ENCODE data around the gene ZNF592.
"Not testable (repeated sequence)": the region's sequence is repeated elsewhere in the genome, so short reads cannot be mapped to it uniquely, and the experiment has no call there.

The ZNF592 gene

DNA sequence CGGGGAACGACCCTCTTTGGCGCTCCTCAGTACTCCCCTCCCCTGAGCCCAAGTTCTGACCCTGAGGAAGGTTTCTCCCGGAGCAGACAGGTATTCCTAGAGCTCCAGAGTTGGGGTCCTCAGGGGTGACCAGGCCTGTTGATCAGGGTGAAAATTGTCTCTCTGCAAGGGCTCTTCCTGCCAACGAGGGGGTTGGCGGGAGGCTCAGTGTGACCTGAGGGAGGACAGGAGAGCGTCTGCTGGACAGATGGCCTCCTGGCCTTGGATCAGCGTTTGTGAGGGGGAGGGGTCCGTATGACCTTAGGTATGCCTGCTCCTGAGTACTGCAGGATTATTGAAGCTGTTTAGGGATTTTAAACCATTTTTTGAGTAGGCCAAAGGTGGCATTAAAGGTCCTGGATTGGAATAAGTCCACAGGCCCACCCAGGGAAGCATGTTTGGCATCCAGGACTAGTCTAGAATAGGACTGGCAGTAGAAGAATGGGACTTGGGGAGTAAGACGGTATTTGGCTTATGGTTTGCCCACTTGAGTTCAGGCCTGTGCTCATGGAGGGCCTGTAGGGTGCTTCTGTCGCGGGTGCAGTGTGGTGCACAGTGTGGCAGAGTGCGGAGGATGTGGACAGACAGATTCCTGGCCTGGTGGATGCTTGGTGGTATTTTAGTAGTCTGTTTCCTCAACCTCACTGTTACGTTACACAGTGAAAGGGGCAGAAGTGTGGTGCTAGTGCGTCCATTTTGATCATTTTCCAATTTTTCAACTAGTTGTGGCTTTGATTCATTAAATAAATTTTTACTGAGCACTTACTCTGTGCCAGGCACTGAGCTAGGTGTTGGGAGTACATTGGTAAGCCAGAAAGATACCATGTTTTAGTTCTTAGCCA, 959 bp downstream of the ZNF592 start:
- DNase-seq = peak; percentile 44

DNA sequence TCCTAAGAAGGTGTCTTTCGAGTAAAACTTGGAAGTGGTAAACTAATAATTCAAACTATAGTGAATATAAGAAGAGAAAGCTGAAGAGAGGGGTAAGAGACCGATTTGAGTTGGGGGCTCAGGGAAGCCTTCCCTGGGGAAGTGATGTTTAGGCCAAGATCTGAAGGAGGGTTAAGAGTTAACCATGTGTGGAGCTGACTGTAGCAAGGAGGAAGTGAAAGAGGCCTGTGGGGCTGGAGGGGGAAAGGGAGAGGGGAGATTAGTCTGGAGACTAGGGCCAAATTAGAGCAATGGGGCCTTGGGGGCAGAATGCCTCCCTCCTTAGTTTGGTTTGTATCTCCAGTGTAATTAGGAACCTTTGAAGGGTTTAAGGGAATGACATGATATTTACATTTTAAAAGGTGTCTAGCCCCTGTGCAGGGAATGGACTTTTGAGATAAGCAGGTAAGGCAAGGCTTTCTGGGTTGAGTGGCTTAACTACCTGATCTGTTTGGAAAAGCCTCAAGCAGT, 2.2 kb downstream of the ZNF592 start:
- no peak for DNase-seq

DNA sequence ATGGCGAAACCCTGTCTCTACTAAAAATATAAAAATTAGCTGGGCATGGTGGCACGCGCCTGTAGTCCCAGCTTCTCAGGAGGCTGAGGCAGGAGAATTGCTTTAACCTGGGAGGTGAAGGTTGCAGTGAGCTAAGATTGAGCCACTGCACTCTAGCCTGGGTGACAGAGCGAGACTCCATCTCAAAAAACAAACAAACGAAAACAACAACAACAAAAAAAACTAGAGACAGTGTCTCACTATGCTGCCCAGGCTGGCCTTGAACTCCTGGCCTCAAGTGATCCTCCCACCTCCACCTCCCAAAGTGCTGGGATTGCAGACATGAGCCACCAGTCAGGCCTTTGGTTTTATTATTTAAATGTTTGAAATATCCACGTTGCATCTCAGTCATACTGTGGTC, 3.3 kb downstream of the ZNF592 start:
- DNase-seq = not testable (repeated sequence)

DNA sequence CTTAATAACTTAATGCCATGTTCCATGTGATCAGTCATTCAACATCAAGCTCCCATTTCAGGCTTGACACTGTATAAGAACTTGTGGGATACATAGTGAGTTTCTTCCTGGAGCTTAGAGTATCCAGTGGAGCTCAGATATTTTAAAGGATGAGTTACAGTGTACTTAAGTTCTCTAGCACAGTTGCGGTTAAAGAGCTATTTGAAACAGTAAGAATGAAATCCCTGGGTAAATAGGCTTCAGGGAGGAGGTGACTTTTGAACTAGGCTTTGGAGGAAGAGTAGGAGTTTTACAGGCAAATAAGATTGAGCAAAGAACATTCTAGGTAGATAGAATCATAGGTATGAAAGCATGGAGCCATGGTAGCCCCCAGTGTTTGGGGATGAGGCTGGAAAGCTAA, 3.8 kb downstream of the ZNF592 start:
- no peak for DNase-seq

DNA sequence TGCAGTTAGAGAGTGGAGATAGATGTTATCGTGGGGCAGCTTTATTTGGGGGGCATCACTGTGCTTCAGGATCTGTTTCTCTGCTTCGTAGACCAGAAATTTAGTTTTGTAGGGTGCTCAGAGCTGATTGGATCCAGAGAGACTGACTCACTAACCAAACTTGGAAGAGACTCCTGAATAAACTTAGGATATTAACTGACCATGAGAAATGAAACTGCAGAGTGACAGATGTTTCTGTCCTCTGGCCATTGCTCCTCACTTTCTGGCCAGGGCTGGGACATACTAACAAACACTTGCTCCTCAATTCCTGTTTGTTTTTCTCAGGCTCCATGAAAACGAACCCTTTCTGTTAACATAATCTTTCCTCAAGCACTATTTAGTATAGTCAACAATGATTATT, 4.3 kb downstream of the ZNF592 start:
- no peak for DNase-seq

DNA sequence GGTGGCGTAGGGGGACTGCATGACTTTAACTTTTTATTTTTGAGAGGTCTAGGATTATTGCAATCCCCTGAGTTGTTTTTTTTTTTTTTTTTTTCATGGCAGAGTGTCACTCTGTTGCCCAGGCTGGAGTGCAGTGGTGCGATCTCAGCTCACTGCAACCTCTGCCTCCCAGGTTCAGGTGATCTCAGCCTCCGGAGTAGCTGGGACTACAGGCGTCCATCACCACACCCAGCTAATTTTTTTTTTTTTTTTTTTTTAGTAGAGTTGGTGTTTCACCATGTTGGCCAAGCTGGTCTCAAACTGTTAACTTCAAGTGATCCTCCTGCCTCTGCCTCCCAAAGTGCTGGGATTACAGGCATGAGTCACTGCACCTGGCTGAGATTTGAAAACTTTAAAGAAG, 6.5 kb downstream of the ZNF592 start:
- DNase-seq = not testable (repeated sequence)

GRCh38 chr15:84755736-84756527, 7.5 kb downstream of the ZNF592 start:
- DNase-seq = no peak

DNA sequence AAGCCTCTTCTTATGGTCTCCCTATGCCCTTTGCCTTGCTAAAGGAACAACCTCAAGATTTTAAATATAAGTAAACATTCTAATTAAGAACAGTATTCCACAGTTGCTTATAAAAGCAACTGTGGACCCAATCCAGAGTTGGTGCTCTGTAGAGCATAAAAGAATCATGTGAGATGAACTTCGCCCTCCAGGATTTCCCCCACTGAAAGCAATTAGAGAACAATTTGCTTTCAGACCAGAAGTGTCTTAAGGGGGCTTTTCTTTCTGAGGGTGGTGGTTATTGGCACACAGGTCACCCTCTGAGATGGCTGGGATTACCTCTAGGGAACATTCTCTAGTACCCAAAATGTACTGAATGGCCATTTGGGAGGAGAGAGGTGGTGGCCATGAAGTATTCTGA, 10.6 kb downstream of the ZNF592 start:
- no peak for DNase-seq

GRCh38 chr15:84760219-84760618, 11.8 kb downstream of the ZNF592 start:
- no peak for DNase-seq

DNA sequence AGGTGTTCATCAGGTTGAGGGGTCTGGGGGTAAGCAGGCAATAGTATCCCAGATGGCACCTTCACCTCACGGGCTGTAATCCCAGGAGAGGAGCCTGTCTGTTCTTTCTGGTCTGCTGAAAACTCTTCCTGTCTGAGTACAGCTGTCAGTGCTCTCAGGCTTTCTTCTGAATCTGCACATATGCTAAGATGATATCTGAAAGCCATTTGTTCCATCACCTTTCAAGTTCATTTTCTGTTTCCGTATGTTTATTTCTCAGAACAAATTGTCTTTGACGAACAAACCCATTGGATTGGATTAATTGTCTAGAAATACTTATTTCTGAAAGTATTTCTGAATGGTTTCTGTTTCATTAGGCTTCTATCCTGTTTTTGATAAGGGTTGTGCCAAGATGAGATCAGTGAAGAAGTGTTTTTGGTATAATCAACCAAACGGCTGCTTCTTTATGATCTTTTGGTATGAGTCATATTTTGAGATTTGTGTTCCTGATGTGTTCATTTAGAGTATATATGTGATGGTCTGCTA, 13.3 kb downstream of the ZNF592 start:
- DNase-seq = no peak

- DNase-seq = no peak
Observed at GRCh38 chr15:84762840-84763572, 14.6 kb downstream of the ZNF592 start.

DNA sequence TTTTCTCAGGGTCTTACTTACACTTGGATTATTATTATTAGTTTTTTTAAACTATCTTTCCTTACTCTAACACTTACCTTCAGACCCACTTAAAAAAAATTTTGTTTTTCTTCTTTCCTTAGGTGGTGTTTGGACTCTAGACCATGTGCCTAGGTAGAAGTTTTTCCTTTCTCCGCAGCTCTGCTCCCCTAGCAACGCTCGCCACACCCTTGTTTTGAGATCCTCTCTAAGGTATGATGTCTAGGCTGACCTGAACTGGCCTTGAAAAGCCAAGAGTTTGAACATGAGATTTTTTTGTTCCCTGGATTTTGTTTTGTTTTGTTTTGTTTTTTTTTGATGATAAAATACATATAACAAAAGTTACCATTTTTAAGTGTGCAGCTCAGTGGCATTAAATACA, 16.2 kb downstream of the ZNF592 start:
- DNase-seq = no peak

DNA sequence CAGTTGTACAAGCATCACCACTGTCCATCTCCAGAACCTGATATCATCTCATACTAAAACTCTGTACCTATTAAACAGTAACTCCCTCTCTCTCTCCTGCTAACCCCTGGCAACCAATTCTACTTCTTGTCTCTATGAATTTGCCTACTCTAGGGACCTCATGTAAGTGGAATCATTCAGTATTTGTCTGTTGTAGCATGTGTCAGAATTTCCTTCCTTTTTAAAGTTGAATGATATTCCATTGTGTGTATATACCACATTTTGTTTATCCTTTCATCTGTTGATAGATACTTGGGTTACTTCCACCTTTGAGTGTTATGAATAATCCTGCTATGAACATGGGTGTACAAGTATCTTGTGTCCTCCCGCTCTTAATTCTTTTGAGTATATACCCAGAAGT, 16.6 kb downstream of the ZNF592 start:
- no peak for DNase-seq

GRCh38 chr15:84765675-84766074, 17.3 kb downstream of the ZNF592 start:
- DNase-seq = no peak

GRCh38 chr15:84766461-84767035, 18.2 kb downstream of the ZNF592 start:
- DNase-seq = no peak

GRCh38 chr15:84772031-84772430, 23.6 kb downstream of the ZNF592 start:
- DNase-seq = no peak

DNA sequence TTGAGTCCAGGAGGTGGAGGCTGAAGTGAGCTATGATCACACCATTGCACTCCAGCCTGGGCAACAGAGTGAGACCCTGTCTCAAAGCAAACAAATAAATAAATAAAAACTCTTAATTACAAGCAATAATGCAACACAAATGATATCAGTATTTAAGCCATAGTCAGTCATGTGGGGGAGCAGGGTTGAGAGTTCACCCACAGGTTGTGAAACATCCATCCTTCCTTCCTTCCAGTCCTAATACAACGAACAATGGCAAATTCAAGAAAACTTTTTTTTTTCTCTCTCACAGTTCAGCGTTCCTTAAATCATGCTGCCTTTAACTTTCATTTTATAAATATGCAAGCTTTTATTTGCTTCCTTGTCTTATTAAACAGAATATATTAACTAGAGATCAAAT, 24.1 kb downstream of the ZNF592 start:
- no peak for DNase-seq

DNA sequence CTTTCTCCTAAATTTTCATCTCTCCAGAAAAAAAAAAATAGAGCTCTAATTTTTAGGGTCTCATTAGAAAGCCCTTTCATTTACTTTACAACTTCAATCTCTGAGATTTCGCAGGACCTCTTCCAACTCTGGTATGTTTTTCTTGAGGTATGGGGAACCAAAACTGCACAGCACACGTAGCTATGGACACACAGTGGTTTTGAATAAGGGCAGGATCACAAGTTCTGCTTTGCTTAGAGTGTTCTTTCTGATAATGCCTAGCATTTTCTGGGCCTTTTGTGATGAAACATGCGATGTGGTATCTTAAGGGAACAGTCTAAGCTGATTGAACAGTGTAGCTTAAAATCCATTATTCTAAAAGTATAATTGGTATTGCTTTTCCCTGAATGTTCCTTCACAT, 25.3 kb downstream of the ZNF592 start:
- DNase-seq = no peak

- no peak for DNase-seq
Observed at GRCh38 chr15:84775867-84776449, 27.6 kb downstream of the ZNF592 start.

DNA sequence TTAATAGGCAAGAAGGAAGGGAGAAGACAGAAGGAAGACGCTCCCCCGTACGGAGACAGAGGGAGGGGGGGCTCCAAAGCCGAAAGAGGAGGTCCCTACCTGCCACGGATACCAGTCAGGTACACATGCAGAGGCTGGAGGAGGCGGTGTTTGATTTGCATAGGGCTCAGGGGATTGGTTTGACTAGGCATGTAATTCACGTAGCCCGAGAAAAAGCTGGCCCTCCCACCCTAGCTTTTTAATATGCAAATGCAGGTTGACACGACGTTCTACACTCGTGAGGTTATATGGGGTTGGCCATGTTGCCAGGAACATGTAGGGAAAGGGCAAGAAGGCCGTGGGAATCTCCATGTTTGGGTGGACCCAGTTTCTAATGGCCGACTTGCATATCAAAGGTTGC, 29.8 kb downstream of the ZNF592 start:
- no peak for DNase-seq

DNA sequence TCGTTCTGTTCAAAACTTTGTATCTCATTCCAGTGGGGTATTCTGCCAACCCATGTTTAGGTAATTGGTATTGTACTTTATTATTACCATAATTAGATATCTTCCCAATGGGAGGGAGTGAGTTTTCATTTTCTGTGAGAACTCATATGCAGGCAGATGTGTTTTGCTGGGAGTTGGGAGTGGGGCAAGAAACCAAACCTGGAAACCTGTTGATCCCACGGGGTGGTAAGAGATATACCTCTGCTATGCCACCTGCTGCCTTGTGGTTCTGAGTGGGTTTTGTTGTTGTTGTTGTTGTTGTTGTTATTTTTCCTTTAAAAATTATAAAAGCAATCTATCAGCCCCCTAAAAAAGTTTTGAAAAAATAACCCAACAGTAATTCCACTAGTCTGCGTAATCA, 32.1 kb downstream of the ZNF592 start:
- no peak for DNase-seq

- DNase-seq = no peak
Observed at GRCh38 chr15:84781495-84781894, 33.1 kb downstream of the ZNF592 start.
